Activated CD4-positive, alpha-beta T cell treated with anti-CD3 and anti-CD28 coated beads, Interleukin-2, amount 10 ng/mL, durations not matched to agents 24 days and 14 days (primary cell): ENCODE data around the gene MCTS1. TPM values are rescaled to one million over a fixed set of nuclear protein-coding genes. Genes with fewer than 3 reads are reported as not detected.
"Not testable (repeated sequence)": the region's sequence is repeated elsewhere in the genome, so short reads cannot be mapped to it uniquely, and the experiment has no call there.

Experiments
- DNase-seq: peaks from one replicate; pipeline ENCODE4 v3.0.0; 2022
- H3K27ac Mint-ChIP-seq: one replicate; pipeline ENCODE4 v1.8.0; 2022; ENCODE audit warnings: mild to moderate bottlenecking, mixed read lengths
- H3K27me3 Mint-ChIP-seq: one replicate; pipeline ENCODE4 v1.8.0; 2022; ENCODE audit warnings: mixed read lengths
- H3K36me3 Mint-ChIP-seq: one replicate; pipeline ENCODE4 v1.8.0; 2022; ENCODE audit warnings: low read depth, mild to moderate bottlenecking, mixed read lengths
- H3K4me1 Mint-ChIP-seq: one replicate; pipeline ENCODE4 v1.8.0; 2021; ENCODE audit warnings: mixed read lengths
- H3K4me3 Mint-ChIP-seq: one replicate; pipeline ENCODE4 v1.8.0; 2022; ENCODE audit warnings: mild to moderate bottlenecking, moderate library complexity, mixed read lengths
- H3K9me3 Mint-ChIP-seq: one replicate; pipeline ENCODE4 v1.8.0; 2021; ENCODE audit warnings: mixed read lengths
- intact Hi-C: fragments of 100-400 bp; cut with micrococcal nuclease; formaldehyde crosslinking; loops from one replicate; pipeline ENCODE4 v1.15.1; 2023
- total RNA-seq: library from RNA; stranded (reverse); gene quantifications from 2 replicates; pipeline ENCODE4 v1.2.3, GENCODE V29; 2022

MCTS1 gene
- total RNA-seq = 78.5 and 79.0 TPM in 2 replicates

- H3K27me3 Mint-ChIP-seq = peaks cover 1% of the 10 kb centered on the region
- intact Hi-C loops = loop anchor here (1.0 to 10.0 kb wide), 3 partner anchors 26 to 109 kb away; partner anchors contain the start of gene C1GALT1C1
- H3K9me3 Mint-ChIP-seq = no peaks in the 10 kb centered on the region
- H3K4me3 Mint-ChIP-seq = peak within 1 kb of the TSS; percentile 97
- peaks cover 10% of the 10 kb centered on the region for H3K36me3 Mint-ChIP-seq
- peaks cover 2% of the 10 kb centered on the region for H3K4me1 Mint-ChIP-seq
- peak within 1 kb of the TSS; percentile 96 for H3K27ac Mint-ChIP-seq
- peak; percentile 94 for DNase-seq
Measured at GRCh38 chrX:120603707-120604360, at the start of gene MCTS1. Gene MCTS1, plus strand, starts transcription at chrX:120604101. Its CDS starts 136 bp downstream, at chrX:120604237.

- no peak overlapping the region for H3K4me3 Mint-ChIP-seq
- intact Hi-C loops = no loop called here
- peaks cover 15% of the 10 kb centered on the region for H3K4me1 Mint-ChIP-seq
- no peaks in the 10 kb centered on the region for H3K9me3 Mint-ChIP-seq
- no peaks in the 10 kb centered on the region for H3K27me3 Mint-ChIP-seq
- H3K36me3 Mint-ChIP-seq = peaks cover 18% of the 10 kb centered on the region
- no peak for DNase-seq
- H3K27ac Mint-ChIP-seq = no peak overlapping the region
Measured at GRCh38 chrX:120556251-120556650, 47.6 kb upstream of the MCTS1 start.

- Mint-ChIP-seq H3K4me1 (peaks cover 22% of the 10 kb centered on the region), H3K27ac (peak overlapping the region; percentile 99), H3K27me3 (no peaks in the 10 kb centered on the region), H3K36me3 (peaks cover 15% of the 10 kb centered on the region), H3K9me3 (no peaks in the 10 kb centered on the region), H3K4me3 (peak overlapping the region; percentile 99)
- peak; percentile 59 for DNase-seq
- intact Hi-C loops = loop anchor here (1.0 to 2.0 kb wide), 2 partner anchors 10 to 309 kb away; partner anchors contain the start of gene ZBTB33
Measured at GRCh38 chrX:120559804-120560203, 44.1 kb upstream of the MCTS1 start.

- peak overlapping the region; percentile 99 for H3K27ac Mint-ChIP-seq
- H3K36me3 Mint-ChIP-seq = peaks cover 11% of the 10 kb centered on the region
- H3K9me3 Mint-ChIP-seq = no peaks in the 10 kb centered on the region
- peak overlapping the region; percentile 99 for H3K4me3 Mint-ChIP-seq
- H3K4me1 Mint-ChIP-seq = peaks cover 21% of the 10 kb centered on the region
- H3K27me3 Mint-ChIP-seq = no peaks in the 10 kb centered on the region
- intact Hi-C loops = loop anchor here (1.0 to 2.0 kb wide), 2 partner anchors 10 to 310 kb away; partner anchors contain the start of gene ZBTB33
- DNase-seq = peak; percentile 82
Measured at GRCh38 chrX:120560405-120560841, 43.5 kb upstream of the MCTS1 start.

- Mint-ChIP-seq H3K27me3 (no peaks in the 10 kb centered on the region), H3K4me3 (peak within 1 kb of the TSS; percentile 99), H3K4me1 (peaks cover 21% of the 10 kb centered on the region), H3K27ac (peak within 1 kb of the TSS; percentile 99), H3K36me3 (peaks cover 9% of the 10 kb centered on the region), H3K9me3 (no peaks in the 10 kb centered on the region)
- peak; percentile 97 for DNase-seq
- intact Hi-C loops = loop anchor here (1.0 to 2.0 kb wide), 7 partner anchors 11 to 747 kb away; partner anchors contain the start of genes C1GALT1C1, MCTS1 and ZBTB33
Measured at GRCh38 chrX:120560842-120561633, 42.9 kb upstream of the MCTS1 start, which contains the start of gene CUL4B. Gene CUL4B, minus strand, starts transcription at chrX:120560962. Its CDS starts 324 bp downstream, at chrX:120560638.

GRCh38 chrX:120561634-120562568, 42.0 kb upstream of the MCTS1 start:
- peaks cover 19% of the 10 kb centered on the region for H3K4me1 Mint-ChIP-seq
- no peaks in the 10 kb centered on the region for H3K27me3 Mint-ChIP-seq
- intact Hi-C loops = loop anchor here (1.0 to 2.0 kb wide), 6 partner anchors 42 to 746 kb away; partner anchors contain the start of genes C1GALT1C1, MCTS1 and ZBTB33
- H3K27ac Mint-ChIP-seq = peak overlapping the region; percentile 99
- no peak for DNase-seq
- H3K4me3 Mint-ChIP-seq = peak overlapping the region; percentile 99
- H3K9me3 Mint-ChIP-seq = no peaks in the 10 kb centered on the region
- H3K36me3 Mint-ChIP-seq = peaks cover 4% of the 10 kb centered on the region

GRCh38 chrX:120562569-120562926, 41.4 kb upstream of the MCTS1 start:
- H3K4me3 Mint-ChIP-seq = no peak overlapping the region
- H3K4me1 Mint-ChIP-seq = peaks cover 15% of the 10 kb centered on the region
- intact Hi-C loops = no loop called here
- peaks cover under 1% of the 10 kb centered on the region for H3K36me3 Mint-ChIP-seq
- DNase-seq = no peak
- peak overlapping the region; percentile 18 for H3K27ac Mint-ChIP-seq
- H3K9me3 Mint-ChIP-seq = no peaks in the 10 kb centered on the region
- no peaks in the 10 kb centered on the region for H3K27me3 Mint-ChIP-seq

GRCh38 chrX:120564925-120565324, 39.0 kb upstream of the MCTS1 start:
- Mint-ChIP-seq H3K4me1 (peaks cover 10% of the 10 kb centered on the region), H3K36me3 (no peaks in the 10 kb centered on the region), H3K9me3 (no peaks in the 10 kb centered on the region), H3K4me3 (no peak overlapping the region), H3K27ac (no peak overlapping the region), H3K27me3 (no peaks in the 10 kb centered on the region)
- no peak for DNase-seq
- intact Hi-C loops = no loop called here

GRCh38 chrX:120566817-120567216, 37.1 kb upstream of the MCTS1 start:
- H3K4me3 Mint-ChIP-seq = no peak overlapping the region
- peaks cover 6% of the 10 kb centered on the region for H3K4me1 Mint-ChIP-seq
- H3K27me3 Mint-ChIP-seq = no peaks in the 10 kb centered on the region
- intact Hi-C loops = no loop called here
- no peak overlapping the region for H3K27ac Mint-ChIP-seq
- no peak for DNase-seq
- H3K9me3 Mint-ChIP-seq = no peaks in the 10 kb centered on the region
- no peaks in the 10 kb centered on the region for H3K36me3 Mint-ChIP-seq

- no peaks in the 10 kb centered on the region for H3K27me3 Mint-ChIP-seq
- no peaks in the 10 kb centered on the region for H3K36me3 Mint-ChIP-seq
- intact Hi-C loops = no loop called here
- no peak overlapping the region for H3K4me3 Mint-ChIP-seq
- no peak for DNase-seq
- no peaks in the 10 kb centered on the region for H3K4me1 Mint-ChIP-seq
- no peak overlapping the region for H3K27ac Mint-ChIP-seq
- no peaks in the 10 kb centered on the region for H3K9me3 Mint-ChIP-seq
Measured at GRCh38 chrX:120568035-120568434, 35.9 kb upstream of the MCTS1 start.

GRCh38 chrX:120568609-120569008, 35.3 kb upstream of the MCTS1 start:
- no peaks in the 10 kb centered on the region for H3K36me3 Mint-ChIP-seq
- H3K9me3 Mint-ChIP-seq = no peaks in the 10 kb centered on the region
- H3K27me3 Mint-ChIP-seq = no peaks in the 10 kb centered on the region
- intact Hi-C loops = no loop called here
- H3K4me1 Mint-ChIP-seq = no peaks in the 10 kb centered on the region
- H3K4me3 Mint-ChIP-seq = no peak overlapping the region
- no peak overlapping the region for H3K27ac Mint-ChIP-seq
- DNase-seq = no peak

- DNase-seq = no peak
- H3K27ac Mint-ChIP-seq = no peak overlapping the region
- no peaks in the 10 kb centered on the region for H3K27me3 Mint-ChIP-seq
- intact Hi-C loops = no loop called here
- H3K4me1 Mint-ChIP-seq = no peaks in the 10 kb centered on the region
- H3K4me3 Mint-ChIP-seq = no peak overlapping the region
- H3K36me3 Mint-ChIP-seq = no peaks in the 10 kb centered on the region
- H3K9me3 Mint-ChIP-seq = no peaks in the 10 kb centered on the region
Measured at GRCh38 chrX:120570011-120570600, 33.8 kb upstream of the MCTS1 start.

GRCh38 chrX:120573806-120574205, 30.1 kb upstream of the MCTS1 start:
- H3K4me1 Mint-ChIP-seq, H3K9me3 Mint-ChIP-seq, H3K27me3 Mint-ChIP-seq, DNase-seq, H3K36me3 Mint-ChIP-seq, intact Hi-C loops, H3K4me3 Mint-ChIP-seq, H3K27ac Mint-ChIP-seq: not testable (repeated sequence)
